Effector memory CD4-positive, alpha-beta T cell (primary cell): Measurements from ENCODE around the gene HSF2.

ENCODE experiments used
- DNase-seq, 3 donors: peaks; one replicate each; pipeline ENCODE4 v3.0.0-alpha.2; 2020
- H3K27ac ChIP-seq: 2 replicates; pipeline ENCODE4 v1.7.0; 2013; ENCODE audit warnings: mild to moderate bottlenecking, low read length, moderate library complexity; ENCODE audit not compliant: insufficient read depth, poor library complexity, severe bottlenecking
- H3K27me3 ChIP-seq: replicated peaks from 2 replicates; pipeline ENCODE4 v1.7.0; 2013; ENCODE audit warnings: mild to moderate bottlenecking, low read length; ENCODE audit not compliant: insufficient read depth, control insufficient read depth, poor library complexity, severe bottlenecking
- H3K36me3 ChIP-seq: 2 replicates; pipeline ENCODE4 v1.7.0; 2013; ENCODE audit warnings: mild to moderate bottlenecking, low read length, moderate library complexity; ENCODE audit not compliant: control insufficient read depth, insufficient read depth
- H3K4me1 ChIP-seq: 2 replicates; pipeline ENCODE4 v1.7.0; 2013; ENCODE audit warnings: low read length, mild to moderate bottlenecking; ENCODE audit not compliant: control insufficient read depth, insufficient read depth, poor library complexity, severe bottlenecking
- H3K4me3 ChIP-seq: 2 replicates; pipeline ENCODE4 v1.7.0; 2013; ENCODE audit warnings: low read length, low read depth, mild to moderate bottlenecking; ENCODE audit not compliant: insufficient read depth, poor library complexity, severe bottlenecking
- H3K9me3 ChIP-seq: 2 replicates; pipeline ENCODE4 v1.7.0; 2013; ENCODE audit warnings: mild to moderate bottlenecking, low read length, moderate library complexity; ENCODE audit not compliant: control insufficient read depth
- total RNA-seq, 3 donors: gene quantifications; one replicate each; lab custom pipeline; 2026; lab: John Stamatoyannopoulos, UW

The HSF2 gene, protein sequence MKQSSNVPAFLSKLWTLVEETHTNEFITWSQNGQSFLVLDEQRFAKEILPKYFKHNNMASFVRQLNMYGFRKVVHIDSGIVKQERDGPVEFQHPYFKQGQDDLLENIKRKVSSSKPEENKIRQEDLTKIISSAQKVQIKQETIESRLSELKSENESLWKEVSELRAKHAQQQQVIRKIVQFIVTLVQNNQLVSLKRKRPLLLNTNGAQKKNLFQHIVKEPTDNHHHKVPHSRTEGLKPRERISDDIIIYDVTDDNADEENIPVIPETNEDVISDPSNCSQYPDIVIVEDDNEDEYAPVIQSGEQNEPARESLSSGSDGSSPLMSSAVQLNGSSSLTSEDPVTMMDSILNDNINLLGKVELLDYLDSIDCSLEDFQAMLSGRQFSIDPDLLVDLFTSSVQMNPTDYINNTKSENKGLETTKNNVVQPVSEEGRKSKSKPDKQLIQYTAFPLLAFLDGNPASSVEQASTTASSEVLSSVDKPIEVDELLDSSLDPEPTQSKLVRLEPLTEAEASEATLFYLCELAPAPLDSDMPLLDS
- total RNA-seq = 20.9 to 36.3 (median 35.2) reads per million in 3 donors

DNA sequence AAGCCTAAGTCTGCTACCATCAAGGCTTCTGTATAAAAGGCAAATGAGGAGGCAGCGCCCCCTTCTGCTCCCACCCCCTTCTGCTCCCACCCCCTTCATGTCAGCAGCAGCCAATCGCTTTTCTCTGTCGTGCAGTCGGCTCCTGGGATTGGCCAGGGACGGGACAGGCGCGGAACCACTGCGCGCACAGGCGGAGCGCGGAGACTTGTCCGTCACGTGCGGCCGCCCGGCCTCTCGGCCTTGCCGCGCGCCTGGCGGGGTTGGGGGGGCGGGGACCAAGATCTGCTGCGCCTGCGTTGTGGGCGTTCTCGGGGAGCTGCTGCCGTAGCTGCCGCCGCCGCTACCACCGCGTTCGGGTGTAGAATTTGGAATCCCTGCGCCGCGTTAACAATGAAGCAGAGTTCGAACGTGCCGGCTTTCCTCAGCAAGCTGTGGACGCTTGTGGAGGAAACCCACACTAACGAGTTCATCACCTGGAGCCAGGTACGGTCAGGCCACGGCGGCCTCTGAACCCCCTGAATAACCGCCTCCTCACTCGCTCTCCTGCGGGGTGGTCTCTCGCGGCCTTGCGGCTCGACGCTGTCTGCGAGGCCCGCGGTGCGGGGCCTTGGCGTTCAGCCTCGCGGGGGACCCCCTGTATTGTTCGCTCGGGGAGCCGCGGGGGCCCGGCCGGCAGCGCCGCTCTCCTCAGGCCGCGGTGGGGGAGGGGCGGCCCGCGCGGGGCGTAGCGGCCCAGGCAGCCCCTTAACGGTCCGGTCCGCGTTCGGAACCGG, at the start of gene HSF2:
Gene HSF2 (plus strand): TSS at position 305 of the 773 bp plus-strand sequence. CDS start 86 bp downstream, at position 391.
- peak within 1 kb of the TSS; percentile 85 for H3K27ac ChIP-seq
- H3K27me3 ChIP-seq = no peaks in the 10 kb centered on the region
- no peaks in the 10 kb centered on the region for H3K9me3 ChIP-seq
- H3K4me1 ChIP-seq = no peaks in the 10 kb centered on the region
- peak within 1 kb of the TSS; percentile 99 for H3K4me3 ChIP-seq
- H3K36me3 ChIP-seq = no peaks in the 10 kb centered on the region
- DNase-seq = peak; percentile 91 to 93 (median 93)

GRCh38 chr6:122352981-122353664, 46.3 kb upstream of the HSF2 start:
- Histone ChIP-seq H3K9me3 (no peaks in the 10 kb centered on the region), H3K4me3 (no peak overlapping the region), H3K4me1 (no peaks in the 10 kb centered on the region), H3K36me3 (no peaks in the 10 kb centered on the region), H3K27ac (no peak overlapping the region), H3K27me3 (no peaks in the 10 kb centered on the region)
- DNase-seq = no peak

- Histone ChIP-seq H3K4me1 (no peaks in the 10 kb centered on the region), H3K9me3 (no peaks in the 10 kb centered on the region)
These were observed 38.6 kb upstream of the HSF2 start for GRCh38 chr6:122360809-122361208.

GRCh38 chr6:122361314-122361979, 38.0 kb upstream of the HSF2 start:
- no peaks in the 10 kb centered on the region for H3K9me3 ChIP-seq
- H3K36me3 ChIP-seq = no peaks in the 10 kb centered on the region
- H3K4me3 ChIP-seq = no peak overlapping the region
- DNase-seq = no peak
- H3K27me3 ChIP-seq = no peaks in the 10 kb centered on the region
- H3K27ac ChIP-seq = no peak overlapping the region
- H3K4me1 ChIP-seq = no peaks in the 10 kb centered on the region

More at GRCh38 chr6:122360809-122361208, 38.6 kb upstream of the HSF2 start:
- no peak for DNase-seq
- H3K27ac ChIP-seq = no peak overlapping the region
- no peaks in the 10 kb centered on the region for H3K36me3 ChIP-seq
- no peaks in the 10 kb centered on the region for H3K27me3 ChIP-seq
- H3K4me3 ChIP-seq = no peak overlapping the region

DNA sequence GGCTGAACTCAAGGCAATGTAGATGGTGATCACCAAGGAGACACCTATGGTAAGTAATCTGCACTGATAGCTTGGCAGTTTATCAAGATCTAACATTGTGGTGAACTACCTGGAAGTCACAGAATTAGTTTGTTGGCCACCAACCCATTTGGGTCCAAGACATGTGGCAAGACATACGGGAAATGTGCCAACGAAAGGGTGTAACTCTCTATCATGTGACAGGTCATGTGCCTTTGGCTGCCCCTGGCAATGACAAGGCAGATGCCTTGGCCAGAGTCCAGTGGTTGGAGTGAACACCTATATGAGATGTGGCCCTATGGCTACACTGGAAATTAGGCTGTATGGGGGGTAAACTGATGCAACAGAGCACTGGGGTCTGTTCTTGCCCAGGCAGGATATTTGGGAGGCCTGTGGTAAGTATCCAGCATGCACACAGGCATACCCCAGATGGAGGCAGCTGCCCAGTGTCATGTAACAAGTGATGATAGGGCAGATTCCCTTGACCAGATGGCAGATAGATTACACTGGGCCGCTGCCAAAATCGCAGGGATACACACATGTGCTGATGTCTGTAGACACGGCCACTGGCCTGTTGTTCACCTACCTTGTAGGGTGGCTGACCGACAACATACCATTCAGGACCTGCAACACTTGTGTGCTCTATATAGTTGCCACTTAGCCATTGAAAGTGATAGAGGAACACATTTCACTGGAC, 35.5 kb upstream of the HSF2 start:
- Histone ChIP-seq H3K9me3 (no peaks in the 10 kb centered on the region), H3K4me1 (no peaks in the 10 kb centered on the region), H3K27me3 (no peaks in the 10 kb centered on the region), H3K27ac (no peak overlapping the region), H3K4me3 (no peak overlapping the region), H3K36me3 (no peaks in the 10 kb centered on the region)
- DNase-seq = no peak

DNA sequence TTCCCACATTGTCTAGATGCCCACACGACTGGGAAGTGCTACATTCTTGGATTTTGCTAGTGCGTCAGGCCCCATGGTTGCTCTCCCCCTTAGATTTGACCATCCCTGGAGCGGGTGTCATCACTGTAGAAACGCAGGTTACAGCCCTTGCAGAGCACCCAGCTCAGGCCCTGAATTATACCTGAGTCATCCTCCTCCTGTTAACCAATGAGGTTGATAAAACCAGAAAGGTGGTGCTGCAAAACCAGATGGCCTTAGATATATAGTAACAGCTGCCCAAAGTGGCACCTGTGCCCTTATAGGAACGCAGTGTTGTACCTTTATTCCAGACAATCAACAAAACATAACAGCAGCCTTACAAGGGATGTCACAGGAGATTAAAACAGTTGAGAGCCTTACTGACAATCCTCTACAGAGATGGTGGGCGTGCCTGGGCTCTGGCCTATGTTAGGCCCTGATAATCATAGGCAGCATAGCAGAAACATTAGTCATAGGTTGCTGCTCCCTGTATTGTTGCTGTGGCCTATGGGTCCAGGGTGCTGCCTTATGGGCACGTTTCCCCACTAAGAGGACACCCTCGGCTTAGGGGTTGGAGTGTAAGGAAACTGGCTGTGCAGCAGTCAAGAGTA, 33.6 kb upstream of the HSF2 start:
- Histone ChIP-seq H3K9me3 (no peaks in the 10 kb centered on the region), H3K36me3 (no peaks in the 10 kb centered on the region), H3K4me1 (no peaks in the 10 kb centered on the region), H3K4me3 (no peak overlapping the region), H3K27ac (no peak overlapping the region), H3K27me3 (no peaks in the 10 kb centered on the region)
- no peak for DNase-seq

DNA sequence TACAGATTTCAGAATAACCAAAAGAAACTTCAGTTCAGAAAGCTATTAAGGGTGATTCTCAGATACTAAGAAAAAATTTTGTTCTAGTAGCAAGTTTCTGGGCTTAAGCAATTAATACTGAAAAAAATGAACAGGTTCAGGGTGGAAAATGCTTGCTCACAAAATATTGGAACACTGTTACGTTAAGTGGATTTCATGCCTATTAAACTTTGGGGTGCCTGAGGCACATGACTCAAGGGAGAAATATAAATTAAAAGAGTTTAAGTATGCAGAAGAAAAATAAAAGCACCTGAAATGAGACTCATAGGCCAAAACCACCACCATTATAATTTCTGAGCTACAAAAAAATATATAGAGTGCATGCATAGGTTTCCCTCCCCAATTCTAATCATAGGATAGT, 32.3 kb upstream of the HSF2 start:
- Histone ChIP-seq H3K36me3 (no peaks in the 10 kb centered on the region), H3K4me1 (no peaks in the 10 kb centered on the region), H3K27ac (no peak overlapping the region), H3K27me3 (no peaks in the 10 kb centered on the region), H3K9me3 (no peaks in the 10 kb centered on the region), H3K4me3 (no peak overlapping the region)
- DNase-seq = no peak

- DNase-seq = no peak
- H3K36me3 ChIP-seq = no peaks in the 10 kb centered on the region
- no peak overlapping the region for H3K27ac ChIP-seq
- no peak overlapping the region for H3K4me3 ChIP-seq
- H3K9me3 ChIP-seq = no peaks in the 10 kb centered on the region
- H3K27me3 ChIP-seq = no peaks in the 10 kb centered on the region
- H3K4me1 ChIP-seq = no peaks in the 10 kb centered on the region
These were observed 29.9 kb upstream of the HSF2 start for GRCh38 chr6:122369536-122369935.

GRCh38 chr6:122372647-122373046, 26.8 kb upstream of the HSF2 start:
- DNase-seq = no peak
- Histone ChIP-seq H3K4me3 (no peak overlapping the region), H3K36me3 (no peaks in the 10 kb centered on the region), H3K9me3 (no peaks in the 10 kb centered on the region), H3K27ac (no peak overlapping the region), H3K4me1 (no peaks in the 10 kb centered on the region), H3K27me3 (no peaks in the 10 kb centered on the region)
